GM13977 (cell line): ENCODE measurements around the gene NLGN2.
A peak's percentile ranks its signal among the peaks of the same experiment; 100 is the strongest.

Source experiments
- DNase-seq: peaks from one replicate; pipeline ENCODE4 v3.0.0; 2012; ENCODE audit warnings: low spot score
- CTCF ChIP-seq: IDR thresholded peaks from 2 replicates; pipeline ENCODE4 v1.5.1; 2012; ENCODE audit warnings: mild to moderate bottlenecking, control low read depth; ENCODE audit not compliant: insufficient read depth; ENCODE audit errors: extremely low read depth, missing control alignments
- in situ Hi-C: fragments of 300-500 bp; cut with MboI; formaldehyde crosslinking; loops from one replicate; pipeline ENCODE4 v1.12.0; 2022; ENCODE audit warnings: low sequenced_read_pairs, low pct_unique_long_range_greater_than_20kb, mixed read lengths, inconsistent platforms; ENCODE audit not compliant: unreplicated experiment

The NLGN2 gene

GRCh38 chr17:7439462-7440112 lies 31.9 kb downstream of the NLGN2 start, which contains the start of gene FGF11:
Gene FGF11 (plus strand): TSS chr17:7439512. CDS start chr17:7439621, 109 bp downstream.
- in situ Hi-C loops: no loop called here
- no peak for DNase-seq
- TF ChIP-seq CTCF: no peak

- in situ Hi-C loops: no loop called here
- peak; percentile 72 for DNase-seq
- no peak for TF ChIP-seq CTCF
Measured at GRCh38 chr17:7440113-7440833, 32.6 kb downstream of the NLGN2 start.

GRCh38 chr17:7440834-7441195 lies 33.2 kb downstream of the NLGN2 start:
- in situ Hi-C loops: no loop called here
- DNase-seq: peak; percentile 81

GRCh38 chr17:7441266-7441665 lies 33.6 kb downstream of the NLGN2 start:
- in situ Hi-C loops: no loop called here
- no peak for DNase-seq
- no peak for TF ChIP-seq CTCF

More at GRCh38 chr17:7440834-7441195, 33.2 kb downstream of the NLGN2 start:
- no peak for TF ChIP-seq CTCF

GRCh38 chr17:7442142-7442541 lies 34.5 kb downstream of the NLGN2 start:
- TF ChIP-seq CTCF: no peak
- in situ Hi-C loops: no loop called here
- DNase-seq: no peak

- no peak for TF ChIP-seq CTCF
- DNase-seq: no peak
- in situ Hi-C loops: no loop called here
Measured at GRCh38 chr17:7443499-7444485, 36.1 kb downstream of the NLGN2 start.
